Activated gamma-delta T cell treated with anti-CD3 and anti-CD28 coated beads, Interleukin-2, amount 50 U/mL, for 16 hours (primary cell): ENCODE data around the gene KIRREL3.

Experiments
- DNase-seq: peaks from one replicate; pipeline ENCODE4 v3.0.0-alpha.2; 2020; ENCODE audit warnings: low read depth

Gene KIRREL3

DNA sequence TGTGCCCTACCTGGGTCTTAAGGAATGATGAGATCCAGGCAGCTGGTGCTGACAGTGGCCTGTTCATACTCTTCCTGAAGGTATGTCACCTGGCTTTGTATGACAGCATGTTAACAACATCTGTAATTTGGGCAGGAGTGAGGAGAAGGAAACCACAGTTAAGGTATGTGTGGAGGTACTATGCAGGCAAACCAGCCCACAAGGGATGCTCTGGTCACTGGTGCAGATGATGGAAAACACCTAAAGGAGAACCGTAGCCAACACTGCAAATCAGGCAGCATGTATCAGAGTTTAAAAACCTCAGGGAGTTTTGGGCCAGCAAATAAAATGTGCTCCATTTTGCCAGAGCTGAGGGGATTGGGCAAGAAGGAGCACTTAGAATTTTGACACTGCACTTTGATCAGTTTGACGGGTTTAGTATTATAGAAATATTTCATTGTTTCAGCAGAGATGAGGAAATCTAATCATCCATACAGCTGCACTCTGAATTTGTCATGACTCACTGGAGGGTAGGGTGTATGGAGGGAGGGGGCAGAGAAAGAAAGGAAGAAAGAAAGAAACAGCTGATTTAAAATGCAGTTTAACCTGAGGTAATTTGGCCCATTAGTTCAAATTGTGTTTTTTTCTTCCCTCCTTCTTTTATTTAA, 260.9 kb downstream of the KIRREL3 start:
- DNase-seq: no peak

DNA sequence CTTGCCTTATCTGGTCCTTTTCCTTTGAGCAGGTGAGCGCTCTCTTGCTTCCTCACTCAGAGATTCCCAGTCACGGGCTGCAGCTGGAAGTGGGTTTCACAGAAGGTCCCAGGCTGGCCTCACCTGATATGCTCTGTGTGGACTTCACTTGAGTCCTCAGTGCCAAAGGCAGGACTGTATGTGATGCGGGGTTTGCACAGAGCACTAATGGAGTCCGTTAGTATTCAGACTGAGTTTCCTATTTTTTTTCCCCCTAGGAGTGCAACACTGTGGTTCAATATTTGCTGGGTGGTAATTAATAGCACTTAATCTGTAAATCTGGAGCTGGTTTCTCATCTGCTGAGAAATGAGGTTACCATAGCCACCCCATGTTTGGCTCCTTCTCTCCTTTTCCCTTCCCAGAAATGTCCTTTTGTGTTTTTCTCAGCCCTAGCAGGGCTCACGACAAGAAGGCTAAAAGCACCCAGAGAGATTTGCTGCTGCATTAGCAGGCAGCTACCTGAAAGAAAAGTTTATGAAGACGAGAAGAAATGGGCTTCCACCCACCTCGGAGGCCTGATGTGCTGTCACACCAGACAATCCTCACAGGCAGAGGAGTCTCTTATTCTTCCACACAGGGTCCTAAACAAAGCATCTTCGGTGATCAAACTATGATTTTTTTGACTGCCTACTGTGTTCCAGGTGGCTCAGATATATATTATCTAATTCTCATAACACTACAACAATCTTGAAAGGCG, 262.1 kb downstream of the KIRREL3 start:
- no peak for DNase-seq

DNA sequence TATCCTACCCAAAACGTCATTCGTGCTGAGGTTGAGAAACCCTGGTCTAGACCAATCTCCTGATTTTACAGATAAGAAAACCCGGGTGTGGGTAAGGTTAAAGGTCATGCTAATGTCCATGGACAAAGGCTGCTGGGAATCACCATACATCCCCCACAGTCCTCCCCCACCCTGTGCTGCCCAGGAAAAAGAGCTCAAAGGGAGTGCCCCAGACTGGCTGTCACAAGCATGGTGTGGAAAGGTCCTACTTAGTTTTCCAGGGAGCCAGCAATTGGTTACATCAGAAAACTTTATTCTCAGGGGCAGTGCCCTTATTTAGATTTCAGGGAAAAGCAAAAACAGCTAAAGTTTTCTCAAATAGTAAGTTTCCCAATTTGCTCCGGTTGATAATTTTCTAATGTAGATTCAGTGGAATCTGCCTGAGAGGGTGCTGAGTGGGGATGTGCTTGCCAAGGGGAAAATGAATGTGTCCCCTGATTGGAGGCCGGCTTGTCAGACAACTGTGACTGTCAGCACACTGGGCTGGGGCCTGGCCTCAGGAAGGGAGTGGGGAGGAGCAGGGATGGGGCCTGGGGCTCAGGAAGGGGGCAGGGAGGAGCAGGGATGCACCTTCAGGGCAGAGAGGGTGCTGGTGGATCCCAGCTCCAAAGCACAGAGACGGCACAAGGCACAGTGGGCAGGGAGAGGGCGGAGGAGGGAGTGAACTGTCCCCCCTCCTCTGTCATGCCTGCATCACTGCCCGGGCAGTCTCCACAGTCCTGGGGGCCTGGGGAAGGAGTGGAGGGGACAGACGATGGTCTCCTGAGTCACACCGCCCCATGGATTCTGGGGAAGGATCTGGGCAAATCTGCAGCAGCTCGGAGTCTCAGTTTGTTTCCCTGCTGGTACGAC, 263.6 kb downstream of the KIRREL3 start:
- no peak for DNase-seq

DNA sequence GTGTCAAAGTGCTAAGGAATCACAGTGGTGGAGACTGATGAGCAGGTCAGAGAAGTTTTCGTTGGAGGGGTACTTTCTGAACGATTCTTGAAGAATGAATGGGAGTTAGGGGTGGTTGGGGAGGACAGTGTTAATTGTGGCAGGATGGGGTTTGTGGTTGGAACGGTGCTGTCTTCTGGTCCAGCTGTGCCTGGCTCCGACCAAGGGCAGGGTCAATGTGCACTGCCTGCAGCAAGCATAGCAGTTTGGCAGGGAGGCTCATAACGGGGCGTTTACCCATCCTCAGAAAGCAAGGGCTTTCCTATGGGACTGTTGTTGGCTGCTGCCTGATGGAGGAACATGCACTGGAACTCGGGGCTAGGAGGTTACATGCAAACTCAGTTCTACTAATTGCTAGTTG, 265.8 kb downstream of the KIRREL3 start:
- DNase-seq: no peak

DNA sequence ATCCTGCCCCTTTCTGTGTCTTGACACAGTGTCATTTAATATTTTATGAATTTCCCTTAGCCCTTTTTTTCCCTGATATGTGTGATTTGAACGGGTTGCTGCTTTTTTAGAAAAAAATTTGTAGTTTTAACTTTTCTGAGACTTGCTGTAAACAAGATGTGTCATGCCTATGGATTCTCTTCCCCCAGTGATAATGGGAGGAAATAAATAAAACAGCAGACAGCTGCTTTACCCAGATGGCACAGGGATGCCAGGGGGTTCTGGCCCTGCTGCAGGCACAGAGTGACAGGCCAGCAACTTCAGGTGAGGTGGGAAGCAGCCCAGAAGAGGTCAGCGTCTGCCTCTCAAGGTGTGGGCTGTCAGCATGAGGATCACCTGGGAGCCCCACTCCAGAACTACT, 266.9 kb downstream of the KIRREL3 start:
- no peak for DNase-seq

DNA sequence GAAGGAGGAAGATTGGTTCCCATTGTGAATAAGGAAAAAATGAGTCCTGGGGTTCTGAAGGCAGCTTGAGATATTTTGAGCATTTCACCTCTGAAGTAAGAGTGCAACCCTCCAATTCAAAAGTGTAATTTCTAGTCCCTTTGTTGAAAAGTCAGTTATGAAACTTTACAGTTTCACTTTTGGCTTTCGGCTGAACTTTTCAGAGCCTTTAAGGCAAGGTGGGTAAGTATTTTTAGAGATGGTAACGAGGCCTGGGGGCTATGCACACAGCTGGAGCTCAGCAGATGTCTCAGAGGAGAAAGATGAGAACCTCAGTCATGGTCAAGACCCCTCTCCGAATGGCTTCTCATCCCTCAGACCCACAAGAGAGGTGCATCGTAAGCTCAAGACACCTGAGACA, 267.6 kb downstream of the KIRREL3 start:
- DNase-seq: no peak

DNA sequence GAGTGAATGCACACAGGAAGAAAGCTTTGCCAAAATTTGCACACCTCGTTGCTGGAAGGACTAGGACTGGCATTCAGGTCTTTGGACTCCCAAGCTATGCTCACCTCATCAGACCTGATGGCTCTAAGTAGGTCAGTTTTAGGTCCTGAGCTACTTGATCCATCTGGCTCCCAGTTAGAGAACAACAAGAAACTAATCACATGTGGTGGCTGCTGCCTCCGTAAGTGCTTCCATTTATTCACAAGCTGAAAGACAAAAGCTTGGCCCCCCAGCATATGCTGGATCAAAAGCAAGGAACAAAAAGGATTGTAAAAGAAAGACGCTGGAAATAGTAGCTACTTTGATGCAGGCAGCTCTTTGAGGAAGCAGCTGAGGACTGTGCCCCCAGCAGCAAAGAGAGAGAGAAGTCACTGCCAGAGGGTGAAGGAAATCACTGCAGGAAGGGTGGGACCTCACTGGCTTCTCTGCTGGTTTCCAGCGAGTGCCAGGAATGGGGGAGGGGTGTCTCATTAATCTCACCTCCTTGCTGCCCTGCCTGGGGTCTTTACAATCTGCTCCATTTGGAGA, 268.9 kb downstream of the KIRREL3 start:
- DNase-seq: no peak

DNA sequence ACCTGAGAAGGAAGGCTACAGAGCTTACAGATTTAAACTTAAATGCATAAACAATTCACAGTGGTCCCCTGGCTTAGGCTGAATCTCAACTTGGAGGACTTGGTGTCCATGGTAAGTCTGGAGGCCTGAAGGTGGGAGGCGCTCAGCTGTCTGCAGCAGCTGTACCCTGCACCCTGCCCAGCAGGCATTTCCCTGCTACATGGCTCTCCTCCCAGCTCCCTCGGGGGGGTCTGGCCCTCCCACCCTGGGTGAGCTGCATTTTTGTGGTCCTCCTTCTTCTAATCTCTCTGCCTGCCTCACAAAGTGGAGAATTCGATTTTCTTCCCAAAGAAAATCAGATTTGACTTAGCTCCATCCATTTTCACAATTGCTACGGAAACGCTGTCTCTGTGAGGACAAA, 273.2 kb downstream of the KIRREL3 start:
- no peak for DNase-seq

DNA sequence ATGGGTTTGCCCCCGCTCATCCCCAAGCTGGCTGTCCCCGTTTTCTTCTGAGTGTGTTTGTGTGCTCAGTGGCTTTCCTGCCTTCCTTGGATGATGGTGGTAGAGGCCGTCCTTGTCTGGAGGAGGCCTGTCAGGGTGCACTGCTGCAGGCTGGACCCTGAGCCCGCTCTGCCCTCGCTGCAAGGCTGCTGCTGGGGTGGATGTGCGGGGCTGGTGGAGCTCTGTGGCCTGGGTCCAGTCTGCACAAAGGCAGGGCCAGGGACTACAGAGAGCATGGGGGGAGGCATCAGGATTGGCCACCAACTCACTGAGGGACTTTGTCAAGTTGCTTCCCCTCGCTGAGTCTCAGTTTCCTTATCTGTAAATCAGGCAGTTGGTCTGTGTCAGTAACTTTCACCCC, 275.0 kb downstream of the KIRREL3 start:
- no peak for DNase-seq

DNA sequence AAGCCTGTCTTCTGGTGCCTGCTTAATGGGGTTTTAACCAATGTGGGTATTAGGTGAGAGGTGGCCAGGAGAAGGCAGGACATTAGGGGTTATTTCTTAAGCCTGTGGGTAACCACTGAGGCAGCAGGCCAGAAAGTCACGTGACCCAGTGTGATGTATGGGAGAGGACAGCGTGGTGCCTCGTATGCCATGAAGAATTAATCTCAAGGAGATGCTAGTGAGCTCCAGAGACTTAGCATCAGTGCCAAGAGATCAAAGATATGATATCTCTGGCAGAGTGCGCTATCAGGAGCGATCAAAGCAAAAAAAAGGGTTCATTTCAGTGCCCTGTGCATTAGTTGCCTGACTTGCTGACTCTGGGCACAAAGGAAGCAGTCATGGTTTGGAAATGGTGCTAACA, 275.5 kb downstream of the KIRREL3 start:
- DNase-seq: no peak

DNA sequence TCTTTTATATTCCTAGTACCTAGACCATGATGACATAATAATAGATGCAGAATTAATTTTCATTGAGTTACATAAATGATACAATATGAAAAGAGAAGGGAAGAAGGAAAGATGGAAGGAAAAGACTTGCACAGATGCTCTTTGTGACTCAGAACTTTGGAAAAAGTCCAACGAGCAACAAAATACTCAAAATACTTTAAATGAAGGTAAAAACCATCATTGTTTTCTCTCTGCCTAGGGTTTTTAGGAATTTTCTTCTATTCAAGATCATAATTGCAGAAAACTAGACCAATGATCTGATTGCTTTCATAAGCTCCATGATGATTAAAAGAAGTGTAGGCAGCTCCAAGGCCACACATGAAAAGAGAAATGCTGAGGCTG, 276.9 kb downstream of the KIRREL3 start:
- no peak for DNase-seq

DNA sequence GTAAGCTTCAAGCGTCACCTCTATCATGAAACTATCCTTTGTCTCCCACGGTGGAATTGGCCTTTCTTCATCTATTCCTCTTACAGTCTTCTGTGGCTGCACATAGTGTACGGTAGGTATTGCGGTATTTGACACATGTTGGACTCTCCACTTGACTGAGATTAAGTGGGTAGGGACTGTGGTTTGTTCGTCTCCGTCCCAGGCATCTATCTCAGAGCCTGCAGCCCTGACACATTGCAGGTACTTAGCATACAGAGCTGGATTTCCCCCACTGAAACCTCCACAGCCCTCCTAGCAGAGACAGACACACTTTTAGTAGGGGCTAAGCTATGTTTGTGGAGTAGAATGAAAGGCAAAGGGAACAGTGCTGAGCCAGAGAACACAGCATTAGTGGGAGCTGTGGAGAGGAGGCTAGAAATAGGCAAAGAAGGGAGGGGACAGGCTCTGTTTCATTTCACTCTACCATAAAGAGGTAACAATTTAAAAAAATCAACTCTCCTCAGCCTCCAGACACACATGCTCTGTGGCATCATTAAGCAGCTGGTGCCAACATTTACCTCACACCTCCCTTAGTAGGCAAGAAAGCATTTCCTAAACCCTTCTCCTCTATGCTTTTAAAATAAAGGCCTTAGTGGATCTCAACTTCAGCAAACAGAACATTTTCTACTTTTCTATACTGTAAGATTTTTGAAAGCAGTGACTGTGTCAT, 277.5 kb downstream of the KIRREL3 start:
- no peak for DNase-seq

DNA sequence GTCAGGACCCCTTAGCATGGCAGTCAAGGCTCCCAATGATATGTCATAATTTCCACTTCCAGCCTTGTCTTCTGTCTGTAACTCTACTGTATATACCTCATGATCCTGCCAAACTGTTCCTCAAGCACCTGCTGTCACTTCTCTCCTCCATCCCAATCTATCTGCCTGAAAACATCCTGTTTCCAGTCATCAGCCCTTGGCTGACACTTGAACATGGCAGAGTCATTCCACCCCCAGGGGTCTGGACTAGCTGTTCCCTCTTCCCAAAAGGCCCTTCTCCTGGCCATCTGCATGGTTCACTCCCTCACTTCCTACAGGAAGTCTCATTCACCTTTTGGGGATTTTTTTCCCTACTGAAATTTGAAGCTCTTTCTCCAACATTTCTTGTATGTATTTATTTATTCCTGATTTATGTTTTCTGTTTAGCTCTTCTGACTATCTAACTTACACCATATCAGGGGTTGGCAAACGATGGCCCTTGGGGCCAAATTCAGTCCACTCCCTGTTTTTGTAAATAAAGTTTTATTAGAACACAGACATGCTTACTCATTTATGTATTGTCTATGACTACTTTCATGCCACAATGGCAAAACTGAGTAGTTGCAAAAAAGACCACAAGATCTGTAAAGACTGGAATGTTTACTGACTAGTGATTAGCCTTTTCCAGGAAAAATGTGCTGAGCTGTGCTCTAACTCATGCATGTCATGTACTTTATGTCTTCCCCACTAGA, 278.4 kb downstream of the KIRREL3 start:
- DNase-seq: no peak

DNA sequence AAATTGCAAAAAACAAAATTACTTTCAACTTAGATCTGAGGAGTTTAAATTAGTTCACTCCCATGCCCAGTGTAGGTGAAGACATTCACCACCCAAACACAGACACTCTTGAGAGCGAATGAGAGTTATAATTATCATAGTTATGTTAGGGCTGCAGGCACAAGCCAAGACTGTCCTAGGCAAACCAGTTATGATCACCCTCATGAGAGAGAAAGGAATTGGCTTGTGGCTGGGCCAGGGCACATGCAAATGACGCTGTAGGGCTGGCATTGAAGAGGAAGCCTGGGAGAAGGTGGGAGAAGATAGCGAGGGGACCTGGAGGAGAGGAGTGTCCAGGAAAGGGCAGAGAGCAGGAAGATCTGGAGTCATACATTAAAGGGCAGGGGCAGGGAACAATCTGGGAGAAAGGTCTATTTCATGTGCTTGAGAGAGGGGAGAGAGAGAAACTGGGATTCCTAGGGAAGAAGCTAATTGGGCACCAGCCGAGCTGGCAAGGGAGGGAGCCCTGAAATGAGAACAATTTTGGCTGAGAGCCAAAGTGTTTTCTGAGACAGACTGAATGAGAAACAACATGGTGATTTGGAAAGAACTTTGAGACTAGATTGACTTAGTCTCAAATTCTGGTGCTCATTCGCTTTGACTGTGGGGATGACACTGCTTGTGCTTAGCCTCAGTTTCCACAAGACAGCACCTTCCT, 279.9 kb downstream of the KIRREL3 start:
- DNase-seq: no peak

DNA sequence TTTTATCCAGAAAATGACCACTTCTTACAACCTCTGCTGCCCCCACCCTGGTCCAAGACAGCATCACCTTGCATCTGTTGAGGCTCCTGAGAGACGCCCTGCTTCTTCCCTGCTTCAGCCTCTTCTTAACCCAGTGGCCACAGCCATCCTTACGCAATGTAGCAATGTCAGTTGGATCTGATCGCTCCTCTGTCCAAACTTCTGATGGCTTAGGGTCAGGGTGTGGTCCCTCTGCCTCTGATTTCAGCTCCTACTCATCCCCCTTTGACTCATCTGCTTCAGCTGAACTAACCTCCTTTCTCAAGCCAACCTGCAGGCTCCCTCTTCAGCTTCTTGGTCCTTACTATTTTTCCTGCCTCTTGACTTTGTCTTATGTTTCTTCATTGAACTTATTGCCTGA, 280.8 kb downstream of the KIRREL3 start:
- no peak for DNase-seq

DNA sequence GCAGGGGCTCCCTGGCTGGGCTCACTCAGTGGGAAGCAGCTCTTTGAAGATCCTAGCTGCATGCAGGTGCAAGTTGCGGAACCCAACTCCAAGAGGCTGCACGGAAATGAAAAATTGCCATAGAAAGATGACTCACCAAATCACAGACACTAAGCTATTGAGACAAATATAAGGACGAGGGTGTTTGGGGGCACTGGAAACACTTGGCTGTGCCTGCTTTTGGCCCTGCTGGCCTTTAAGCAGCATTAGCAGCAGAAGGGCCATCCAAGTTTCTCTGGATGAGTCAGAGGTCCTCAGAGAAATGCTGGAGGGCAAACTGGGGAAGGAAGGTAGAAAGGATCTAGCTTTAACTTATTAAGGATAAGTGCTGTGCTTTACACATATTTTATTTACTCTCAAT, 282.3 kb downstream of the KIRREL3 start:
- no peak for DNase-seq

DNA sequence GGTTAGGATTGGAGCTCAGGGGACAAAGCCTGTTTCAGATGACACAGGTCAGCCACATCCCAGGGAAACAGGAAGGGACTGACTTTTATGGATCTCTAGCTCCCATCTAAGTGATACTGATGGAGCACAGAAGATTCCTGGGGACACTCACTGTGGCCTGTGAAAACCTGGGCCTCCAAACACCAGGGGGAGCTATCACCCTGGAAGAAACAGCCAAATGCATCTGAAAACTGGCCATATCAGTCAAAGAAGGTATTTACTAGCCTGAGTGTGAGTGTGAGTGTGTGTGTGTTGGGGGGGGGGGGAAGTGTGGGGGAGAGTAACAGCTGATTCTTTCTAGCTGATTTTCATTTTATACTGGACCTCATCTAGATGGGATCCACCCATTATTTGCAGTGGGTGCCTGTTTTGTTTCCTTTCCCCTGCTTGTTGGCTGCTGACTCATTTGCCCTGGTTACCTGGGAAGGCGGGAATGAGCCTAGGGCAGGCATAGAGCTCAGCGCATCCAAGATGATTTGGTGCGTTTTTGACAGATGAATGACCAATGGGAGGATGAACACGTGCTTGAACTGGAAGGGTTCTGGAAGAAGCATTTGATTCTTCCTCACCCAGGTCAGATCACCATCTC, 284.0 kb downstream of the KIRREL3 start:
- no peak for DNase-seq

DNA sequence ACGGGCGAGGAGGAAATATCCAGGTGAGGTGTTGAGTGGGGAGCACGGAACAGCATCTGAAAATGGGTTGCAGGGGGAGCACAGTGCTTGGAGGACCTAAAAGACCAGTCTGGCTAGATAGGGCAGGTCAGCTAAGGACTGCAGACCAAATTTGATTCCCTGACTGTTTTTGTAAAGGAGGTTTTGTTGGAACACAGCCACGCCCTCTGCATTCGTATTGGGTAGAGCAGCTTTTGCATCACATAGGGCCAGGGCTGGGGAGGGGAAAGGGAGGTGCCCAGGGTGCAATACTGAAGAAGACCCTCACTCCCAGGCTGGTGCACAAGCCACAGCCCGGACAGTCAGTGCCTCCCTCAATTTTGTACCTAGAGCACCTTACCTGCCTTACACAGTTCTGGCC, 286.8 kb downstream of the KIRREL3 start:
- no peak for DNase-seq

DNA sequence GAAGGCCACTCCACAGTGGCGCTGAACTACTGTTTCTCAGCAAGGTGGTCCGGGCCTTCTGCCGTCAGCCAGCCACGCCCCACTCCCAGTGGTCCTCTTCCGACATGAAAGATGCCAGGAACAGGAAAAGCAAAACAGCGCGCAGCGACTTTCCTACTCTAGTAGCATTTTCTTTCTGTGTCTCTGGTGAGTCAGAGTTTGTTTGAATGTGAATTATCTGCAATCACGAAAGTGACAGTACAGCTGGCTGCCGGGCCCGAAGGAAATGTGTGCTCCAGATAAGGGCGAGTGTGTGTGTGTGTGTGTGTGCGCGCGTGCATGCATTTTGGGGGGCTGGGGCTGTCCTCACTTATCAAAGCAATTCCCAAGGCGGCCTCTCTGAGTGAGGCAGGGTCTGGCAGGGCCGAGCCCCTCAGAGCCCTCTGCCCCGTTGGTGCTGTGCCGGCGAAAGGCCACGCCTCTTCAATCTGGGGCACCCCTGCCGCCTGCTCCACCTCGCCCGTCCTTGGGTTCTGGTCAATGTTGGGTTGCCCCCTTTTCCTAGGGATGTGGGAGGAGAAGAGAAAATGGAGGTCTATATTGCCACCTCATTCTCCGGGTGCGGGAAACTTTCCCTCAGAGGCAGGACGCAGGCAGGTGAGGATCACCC, 288.5 kb downstream of the KIRREL3 start:
- no peak for DNase-seq
